ENCODE data around the gene PCDHB7.
"Not testable (repeated sequence)": the region's sequence is repeated elsewhere in the genome, so short reads cannot be mapped to it uniquely, and the experiment has no call there.

- not testable (repeated sequence) for TF ChIP-seq CTCF (IDR thresholded peaks at IDR 0.05; ENCODE audit: insufficient read depth, low read length, poor library complexity, severe bottlenecking); EZH2phosphoT487 (conservative IDR thresholded peaks at IDR 0.05; ENCODE audit: low read length)
Measured at GRCh38 chr5:141201646-141202045, 29.2 kb downstream of the PCDHB7 start.
